Measurements from ENCODE around the gene TMIGD2. TPM values are rescaled to one million over a fixed set of nuclear protein-coding genes. Genes with fewer than 3 reads are reported as not detected.

The TMIGD2 gene
- total RNA-seq, 2 donors from 2014 or later, result not detected

- Histone ChIP-seq H3K4me1 (replicated peaks) (no peaks in the 10 kb centered on the region), H3K27ac (no peak overlapping the region), H3K4me3 (no peak overlapping the region), H3K36me3 (no peaks in the 10 kb centered on the region), H3K27me3 (replicated peaks; ENCODE audit: insufficient read depth) (no peaks in the 10 kb centered on the region), H3K9me3 (no peaks in the 10 kb centered on the region)
- intact Hi-C loops (cut with DNase I), result no loop called here
- WGBS, result 48% methylated on average over 14 of the region's 14 CpGs
- no peak for TF ChIP-seq CTCF (IDR thresholded peaks at IDR 0.05)
- TF ChIP-seq POLR2A (IDR thresholded peaks at IDR 0.05), result no peak
- no peak for TF ChIP-seq POLR2AphosphoS5 (IDR thresholded peaks at IDR 0.05)
- DNase-seq (ENCODE audit: low spot score), result no peak
Measured at GRCh38 chr19:4295972-4296771, 6.0 kb downstream of the TMIGD2 start.

- H3K4me1 ChIP-seq (replicated peaks), result no peaks in the 10 kb centered on the region
- intact Hi-C loops (cut with DNase I), result no loop called here
- WGBS, result 37% methylated on average over 10 of the region's 10 CpGs
- no peak for DNase-seq (ENCODE audit: low spot score)
- H3K9me3 ChIP-seq, result no peaks in the 10 kb centered on the region
- no peaks in the 10 kb centered on the region for H3K36me3 ChIP-seq
- TF ChIP-seq POLR2A (IDR thresholded peaks at IDR 0.05) (no peak), POLR2AphosphoS5 (IDR thresholded peaks at IDR 0.05) (no peak), CTCF (IDR thresholded peaks at IDR 0.05) (no peak)
- H3K27me3 ChIP-seq (replicated peaks; ENCODE audit: insufficient read depth), result no peaks in the 10 kb centered on the region
- no peak overlapping the region for H3K4me3 ChIP-seq
- no peak overlapping the region for H3K27ac ChIP-seq
Measured at GRCh38 chr19:4294389-4294788, 7.8 kb downstream of the TMIGD2 start.

GRCh38 chr19:4292515-4292914 lies 9.7 kb downstream of the TMIGD2 start:
- H3K4me3 ChIP-seq, result no peak overlapping the region
- no peaks in the 10 kb centered on the region for H3K4me1 ChIP-seq (replicated peaks)
- no peaks in the 10 kb centered on the region for H3K27me3 ChIP-seq (replicated peaks; ENCODE audit: insufficient read depth)
- TF ChIP-seq POLR2A (IDR thresholded peaks at IDR 0.05) (no peak), CTCF (IDR thresholded peaks at IDR 0.05) (no peak), POLR2AphosphoS5 (IDR thresholded peaks at IDR 0.05) (no peak)
- DNase-seq (ENCODE audit: low spot score), result no peak
- H3K36me3 ChIP-seq, result no peaks in the 10 kb centered on the region
- intact Hi-C loops (cut with DNase I), result no loop called here
- WGBS, result 84% methylated on average over 15 of the region's 15 CpGs
- no peaks in the 10 kb centered on the region for H3K9me3 ChIP-seq
- no peak overlapping the region for H3K27ac ChIP-seq

GRCh38 chr19:4291184-4291732 lies 10.9 kb downstream of the TMIGD2 start:
- TF ChIP-seq POLR2AphosphoS5 (IDR thresholded peaks at IDR 0.05) (no peak), CTCF (IDR thresholded peaks at IDR 0.05) (no peak), POLR2A (IDR thresholded peaks at IDR 0.05) (no peak)
- H3K9me3 ChIP-seq, result no peaks in the 10 kb centered on the region
- intact Hi-C loops (cut with DNase I), result no loop called here
- no peak overlapping the region for H3K27ac ChIP-seq
- no peaks in the 10 kb centered on the region for H3K36me3 ChIP-seq
- H3K4me1 ChIP-seq (replicated peaks), result no peaks in the 10 kb centered on the region
- no peaks in the 10 kb centered on the region for H3K27me3 ChIP-seq (replicated peaks; ENCODE audit: insufficient read depth)
- 71% methylated on average over 8 of the region's 8 CpGs for WGBS
- no peak for DNase-seq (ENCODE audit: low spot score)
- no peak overlapping the region for H3K4me3 ChIP-seq
